Stimulated activated CD8-positive, alpha-beta memory T cell treated with anti-CD3 and anti-CD28 coated beads, Interleukin-4, amount 100 ng/mL, for 1 hour (primary cell): ENCODE measurements around the gene FSTL4.

ENCODE experiments used
- DNase-seq, 2 donors: peaks; one replicate each; pipeline ENCODE4 v3.0.0-alpha.2; 2020; ENCODE audit warnings: low read depth in 2 of 2, low spot score in 1 of 2

Gene FSTL4

DNA sequence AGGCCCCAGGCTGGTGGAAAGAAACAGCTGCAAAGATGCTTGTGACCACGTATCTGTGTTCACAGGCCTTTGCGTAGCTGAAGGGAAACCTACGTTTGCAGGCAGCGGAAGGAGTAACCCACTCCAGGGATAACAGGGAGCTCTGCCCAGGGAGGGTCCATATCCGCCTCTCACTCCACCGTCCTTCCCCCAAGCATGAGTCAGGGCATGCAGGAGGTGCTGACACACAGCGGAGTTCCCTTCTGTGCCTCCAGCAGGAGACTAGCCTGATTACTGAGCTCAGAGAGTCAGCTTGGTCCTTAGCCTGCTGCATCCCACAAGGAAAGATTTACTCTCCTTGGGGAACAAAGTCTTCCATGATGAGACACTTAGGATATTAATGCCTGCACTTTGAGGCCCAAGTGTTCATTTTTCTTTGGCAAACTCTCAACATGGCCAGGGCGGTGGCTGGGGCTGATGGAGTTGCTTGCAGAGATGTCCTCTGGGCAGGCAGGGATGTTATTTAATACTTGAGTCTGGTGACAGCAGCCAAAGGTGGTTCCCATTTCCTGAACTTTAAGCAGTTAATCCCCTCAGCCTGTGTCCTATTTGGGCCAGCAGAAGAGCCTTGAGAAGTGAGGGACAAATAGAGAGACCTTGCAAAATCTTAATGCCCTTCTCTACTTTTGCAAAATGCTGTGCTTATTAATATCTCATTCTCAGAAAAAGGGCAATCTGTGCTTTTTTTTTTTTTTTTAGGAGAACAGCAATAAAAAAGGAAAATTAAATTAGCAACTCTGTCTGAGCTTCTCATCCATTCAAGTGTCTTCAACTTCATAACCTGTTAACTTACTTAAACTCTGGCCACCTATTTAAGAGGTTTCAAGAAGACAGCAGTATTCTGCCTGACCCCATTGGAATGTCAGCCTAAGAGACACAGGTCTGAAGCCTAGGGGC, 338.4 kb downstream of the FSTL4 start:
- no peak for DNase-seq

DNA sequence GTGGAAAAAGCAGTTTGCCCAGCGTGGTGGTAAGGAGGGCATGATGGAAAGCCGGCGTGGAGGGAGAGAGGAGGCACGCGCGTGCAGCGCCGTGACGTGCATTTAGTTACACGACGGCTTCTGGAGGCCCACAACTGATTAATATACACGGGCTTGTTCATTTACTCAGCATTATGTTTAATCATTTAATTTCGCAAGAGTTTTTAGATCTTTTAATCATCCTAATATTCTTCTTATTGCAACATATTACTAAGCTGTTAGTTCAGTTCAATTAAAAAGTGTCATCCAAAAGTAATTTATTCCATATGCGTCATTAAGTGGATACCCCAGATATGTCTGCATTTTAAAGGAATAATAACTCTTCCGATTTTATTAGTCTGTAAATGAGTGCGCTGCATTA, 340.0 kb downstream of the FSTL4 start:
- DNase-seq: no peak

DNA sequence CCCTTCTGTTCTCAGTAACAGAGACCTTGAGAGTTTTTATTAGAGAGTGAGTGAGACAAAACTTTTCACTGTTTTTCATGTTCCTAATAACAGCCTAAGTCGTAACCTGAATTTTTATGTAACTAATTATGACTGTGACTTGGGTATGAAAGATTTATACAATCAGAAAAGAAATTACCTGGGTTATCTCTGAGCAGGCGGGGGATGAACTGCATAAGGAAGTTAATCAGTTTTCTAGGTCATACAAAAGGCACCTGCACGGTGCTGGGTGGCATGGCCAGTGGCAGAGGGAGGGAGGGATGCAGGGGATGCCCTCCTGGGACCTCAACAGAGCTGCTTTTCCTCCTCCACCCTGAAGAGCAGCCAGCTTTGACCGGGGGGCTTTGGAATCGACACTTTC, 340.7 kb downstream of the FSTL4 start:
- no peak for DNase-seq

DNA sequence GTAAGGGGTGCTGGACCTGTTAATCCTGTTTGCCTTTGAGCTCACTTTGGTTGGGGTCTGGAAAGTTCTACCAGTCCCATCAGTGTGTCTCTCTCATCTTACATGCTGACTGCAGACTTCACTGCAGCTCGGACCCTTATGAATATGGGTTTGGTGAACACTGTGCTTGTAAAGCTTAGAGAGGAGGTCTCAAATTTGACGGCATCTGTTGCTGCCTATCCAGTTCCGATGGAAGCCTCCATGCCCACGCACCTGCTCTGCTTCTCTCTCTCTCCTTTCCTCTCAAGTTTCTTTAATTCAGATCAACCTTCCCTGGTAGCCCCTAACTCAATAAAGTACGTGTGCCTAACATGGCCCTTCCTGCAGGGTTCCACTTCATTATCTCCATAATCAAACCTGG, 342.6 kb downstream of the FSTL4 start:
- DNase-seq: no peak

DNA sequence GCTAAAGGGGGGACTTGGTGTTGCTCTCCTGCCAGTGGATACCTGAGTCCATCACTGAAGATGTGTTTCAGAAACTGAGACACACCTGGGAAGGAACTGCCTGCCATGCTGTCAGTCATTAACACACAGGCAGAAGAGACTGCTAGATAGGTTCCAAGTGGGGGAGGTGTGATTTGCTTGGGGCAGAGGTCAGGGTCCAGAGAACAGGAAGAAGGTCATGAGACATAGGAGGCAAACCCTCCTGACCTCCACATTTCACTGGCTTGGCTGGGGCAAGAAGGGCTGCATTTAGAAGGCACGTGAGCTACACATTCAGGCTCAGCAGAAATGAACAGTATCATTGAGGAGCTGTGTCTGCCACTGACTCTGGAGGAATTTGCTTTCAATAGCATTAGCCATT, 344.7 kb downstream of the FSTL4 start:
- DNase-seq: no peak

DNA sequence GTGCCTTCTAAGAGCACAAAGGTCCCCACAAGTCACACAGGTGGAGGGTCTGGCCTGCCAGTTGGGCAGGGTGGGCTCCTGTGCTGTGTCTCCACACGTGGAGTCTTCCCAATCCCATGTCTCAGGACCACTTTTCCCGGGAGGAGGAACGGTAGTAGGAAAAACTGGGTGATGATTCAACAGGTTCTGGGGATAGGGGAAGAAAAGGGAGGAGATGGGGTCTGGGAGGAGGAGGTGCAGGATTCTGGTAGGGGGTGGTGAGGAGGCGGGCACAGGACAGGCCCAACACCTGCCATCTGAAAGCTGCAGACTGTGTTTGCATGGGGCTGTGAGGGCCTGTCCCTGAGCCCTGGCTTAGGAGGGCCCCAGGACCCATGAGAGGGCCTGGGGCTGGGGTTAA, 345.4 kb downstream of the FSTL4 start:
- no peak for DNase-seq

DNA sequence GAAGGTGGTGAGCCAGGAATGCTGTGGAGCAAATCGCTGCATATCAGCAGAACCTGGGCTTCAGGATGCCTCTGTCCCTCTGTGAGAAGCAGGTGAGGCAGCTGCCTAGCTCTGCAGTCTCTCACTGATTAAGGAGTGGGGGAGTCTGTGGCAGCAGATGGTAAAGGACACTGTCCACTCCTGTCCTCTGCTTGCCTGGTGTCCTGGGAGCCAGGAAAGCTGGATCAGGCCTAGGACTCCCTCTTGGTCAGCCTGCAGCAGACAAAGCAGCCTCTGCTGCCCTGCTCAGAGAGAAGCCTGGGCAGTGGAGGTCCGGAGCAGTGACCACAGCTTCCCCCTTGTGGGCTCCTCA, 345.8 kb downstream of the FSTL4 start:
- no peak for DNase-seq

DNA sequence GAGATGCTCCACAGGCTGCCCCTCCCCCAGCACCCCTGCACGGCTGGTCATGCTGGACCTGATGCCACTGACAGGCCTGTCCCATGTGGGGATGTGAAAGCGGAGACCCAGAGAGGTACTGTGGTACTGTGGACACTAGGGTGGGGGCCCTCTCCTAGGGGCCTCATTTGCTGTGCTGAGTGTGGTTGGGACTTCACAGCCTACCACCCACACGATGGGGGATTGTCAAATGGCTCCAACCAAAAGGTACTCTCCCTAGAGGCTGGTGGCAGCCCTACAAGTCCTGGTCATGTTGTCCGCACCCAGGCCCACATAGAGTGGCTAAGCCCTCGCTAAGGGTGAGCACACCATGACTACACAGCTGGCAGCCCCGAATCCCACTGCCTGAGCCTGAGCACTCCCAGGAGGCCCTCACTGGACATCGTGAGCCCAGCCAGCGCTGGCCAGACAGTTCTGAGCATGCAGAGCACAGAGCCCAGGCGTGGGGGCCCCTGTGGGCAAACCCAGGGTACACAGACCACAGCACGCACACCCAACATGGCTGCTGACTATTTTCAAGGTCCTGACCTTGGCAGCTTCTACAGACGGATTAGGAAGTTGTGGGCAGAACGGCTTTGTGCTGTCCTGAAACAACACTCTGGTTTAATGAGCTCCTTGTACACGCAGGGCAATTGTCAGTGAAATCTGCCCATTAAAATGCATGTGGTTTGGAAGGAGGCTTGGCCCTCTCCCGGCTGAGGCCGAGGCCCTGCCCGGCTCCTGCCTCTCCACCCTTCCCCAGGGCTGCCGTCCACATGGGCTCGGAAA, 346.4 kb downstream of the FSTL4 start:
- no peak for DNase-seq

DNA sequence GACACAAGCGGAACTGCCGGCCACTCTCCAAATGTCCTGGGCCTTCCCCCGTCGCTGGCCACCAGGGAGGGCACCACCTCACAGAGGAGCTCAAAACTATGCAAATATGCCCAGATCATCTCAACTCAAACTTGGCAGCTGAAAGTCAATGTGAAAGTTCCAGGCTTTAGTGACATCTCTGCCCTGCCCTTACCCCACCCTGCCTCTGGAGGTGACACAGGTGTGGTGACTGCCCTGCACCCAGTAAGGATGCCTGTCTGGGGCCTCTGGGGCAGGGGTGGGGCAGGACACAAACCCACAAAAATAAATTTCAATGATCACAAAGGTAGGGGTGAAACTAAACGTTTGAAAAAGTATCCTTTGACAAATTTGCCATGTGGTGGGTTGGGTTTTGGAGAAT, 347.1 kb downstream of the FSTL4 start:
- no peak for DNase-seq

DNA sequence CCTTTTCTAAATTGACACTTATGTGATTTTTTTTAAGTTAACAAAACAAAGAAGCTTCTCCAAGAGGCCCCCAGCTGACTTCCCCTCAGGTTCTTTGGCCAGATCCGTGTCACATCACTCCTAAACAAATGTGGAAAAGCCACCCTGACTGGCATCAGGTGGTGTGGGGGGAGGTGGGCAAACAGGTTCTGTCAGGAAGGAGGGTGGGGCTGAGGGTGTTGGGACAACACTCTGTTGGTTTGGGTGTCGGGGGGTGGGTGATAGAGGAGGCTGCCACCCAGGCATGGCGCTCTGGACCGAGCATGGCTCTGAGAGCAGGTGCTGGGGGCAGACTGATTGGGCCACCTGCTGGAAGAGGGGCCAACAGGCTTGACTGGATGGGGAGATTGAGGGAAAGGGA, 349.7 kb downstream of the FSTL4 start:
- DNase-seq: no peak

DNA sequence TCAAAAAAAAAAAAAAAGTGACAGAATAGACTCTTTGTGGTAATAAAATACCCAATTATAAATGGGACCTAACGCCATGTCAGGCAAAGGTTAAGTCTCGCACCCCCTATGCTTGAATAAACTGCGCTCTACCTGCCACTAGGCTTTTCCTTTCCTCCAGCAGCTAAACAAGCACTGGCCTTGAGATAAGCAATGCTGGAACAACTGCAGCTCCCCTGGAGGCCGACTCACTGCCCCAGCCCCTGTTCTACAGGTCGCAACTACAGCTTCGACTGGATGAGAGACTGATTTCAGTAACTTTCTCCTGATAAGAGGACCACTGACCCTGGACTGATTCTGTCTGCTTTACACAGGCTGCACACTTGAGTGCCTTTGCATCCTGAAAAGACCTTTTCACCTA, 350.3 kb downstream of the FSTL4 start:
- no peak for DNase-seq

DNA sequence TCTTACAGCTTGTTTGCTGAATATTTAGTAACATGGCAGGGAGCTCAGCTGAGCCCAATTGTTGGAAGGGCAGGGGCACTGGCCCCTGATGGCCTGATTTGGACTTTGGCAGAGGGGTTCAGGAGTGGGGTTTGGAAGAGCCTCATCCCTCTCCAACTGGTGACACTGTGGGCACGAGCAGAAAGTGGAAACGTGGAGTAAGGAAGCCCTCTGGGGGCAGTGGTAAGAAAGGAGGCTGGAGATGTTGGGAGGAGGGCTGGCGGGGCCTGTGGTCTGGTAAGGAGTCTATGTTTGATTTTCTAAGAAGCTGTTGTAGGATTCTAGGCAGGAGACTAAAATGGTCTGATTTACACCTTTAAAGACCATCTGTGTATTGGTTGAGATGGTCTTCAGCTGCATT, 351.6 kb downstream of the FSTL4 start:
- DNase-seq: no peak

DNA sequence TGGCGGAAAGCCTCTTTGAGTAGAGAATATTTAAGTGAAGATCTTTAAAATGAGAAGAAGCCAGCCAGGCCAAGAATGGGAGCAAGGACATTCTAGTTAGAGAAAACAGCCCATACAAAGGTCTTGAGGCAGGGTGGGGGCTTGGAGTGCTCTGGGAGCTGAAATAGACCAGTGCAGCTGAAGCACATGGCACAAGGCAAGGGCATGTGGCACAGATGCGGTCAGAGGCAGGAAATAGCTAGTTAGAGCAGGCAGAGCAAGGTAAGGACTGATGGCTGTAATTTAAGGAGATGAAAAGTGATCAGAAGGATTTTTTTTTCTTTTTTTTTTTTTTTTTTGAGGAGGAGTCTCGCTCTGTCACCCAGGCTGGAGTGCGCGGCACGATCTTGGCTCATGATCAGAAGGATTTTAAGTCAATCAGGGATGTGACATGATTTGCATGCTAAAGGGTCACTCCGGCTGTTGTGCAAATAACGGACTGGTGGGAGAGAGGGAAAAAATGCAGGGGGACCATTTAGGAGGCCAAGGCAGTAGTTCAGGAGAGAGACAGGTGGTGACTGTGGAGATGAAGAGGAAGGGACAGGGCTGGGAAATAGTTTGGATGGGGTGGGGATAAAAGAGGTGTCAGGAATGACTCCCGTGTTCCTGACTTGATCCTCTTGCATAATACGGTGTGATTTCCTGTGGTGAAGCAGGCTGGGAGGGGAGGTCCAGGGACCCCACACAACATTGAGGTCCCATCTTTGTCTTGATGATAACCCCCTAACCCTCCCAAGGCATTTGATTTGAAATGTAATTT, 352.9 kb downstream of the FSTL4 start:
- DNase-seq: no peak

DNA sequence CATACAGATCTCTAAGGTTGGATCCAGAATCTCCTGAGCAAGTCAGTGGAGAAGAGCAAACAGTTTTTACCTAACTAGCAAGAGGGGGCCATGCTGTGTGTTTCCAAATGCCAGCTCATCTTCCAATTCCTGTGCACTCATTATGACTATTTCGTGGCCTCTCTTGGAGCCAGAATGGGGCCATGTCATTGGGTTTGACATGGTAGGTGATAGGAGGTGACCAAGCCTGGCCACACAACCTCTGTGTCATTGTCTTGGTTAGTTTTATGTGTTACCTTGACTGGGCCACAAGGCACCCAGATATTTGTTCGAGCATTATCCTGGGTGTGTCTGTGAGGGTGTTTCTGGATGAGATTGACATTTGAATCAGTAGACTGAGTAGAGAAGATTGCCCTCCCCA, 354.4 kb downstream of the FSTL4 start:
- no peak for DNase-seq

DNA sequence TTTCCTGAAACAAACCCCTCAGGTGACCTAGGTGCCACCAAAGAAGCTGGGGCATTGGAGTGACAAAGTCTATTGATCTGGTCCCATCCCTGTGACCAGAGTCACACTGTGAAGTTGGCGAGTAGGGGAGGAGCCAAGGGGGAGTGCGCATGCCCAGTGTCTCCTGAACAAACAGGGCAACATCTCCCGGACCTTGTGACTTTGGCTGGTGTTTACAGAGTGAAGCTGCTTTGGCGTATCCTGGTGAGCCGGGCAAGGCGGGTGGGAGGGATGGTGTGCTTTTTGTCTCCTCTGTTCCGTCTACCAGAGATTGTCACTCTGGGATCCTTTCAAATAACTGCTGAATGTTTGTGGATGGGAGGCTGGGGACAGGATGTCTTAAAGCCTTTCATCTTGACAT, 356.1 kb downstream of the FSTL4 start:
- no peak for DNase-seq

DNA sequence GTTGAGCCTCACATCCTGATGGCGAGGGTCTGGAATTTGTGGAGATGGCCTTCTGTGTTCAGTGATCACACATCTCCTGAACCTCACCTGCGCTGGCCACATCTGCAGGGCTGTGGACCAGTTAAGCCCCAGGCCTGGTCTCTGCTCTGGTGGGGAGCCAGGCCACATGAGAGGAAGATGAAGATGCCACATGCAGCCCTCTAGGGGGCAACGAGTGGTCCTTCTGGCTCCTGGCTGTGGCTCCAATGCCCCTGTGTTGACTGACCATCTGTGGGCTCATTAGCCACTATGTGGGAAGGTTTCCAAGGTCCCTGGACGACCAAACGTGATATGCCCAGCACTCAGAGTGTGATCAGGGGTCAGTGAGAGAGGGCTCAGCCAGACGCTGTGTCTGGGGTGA, 357.5 kb downstream of the FSTL4 start:
- no peak for DNase-seq

DNA sequence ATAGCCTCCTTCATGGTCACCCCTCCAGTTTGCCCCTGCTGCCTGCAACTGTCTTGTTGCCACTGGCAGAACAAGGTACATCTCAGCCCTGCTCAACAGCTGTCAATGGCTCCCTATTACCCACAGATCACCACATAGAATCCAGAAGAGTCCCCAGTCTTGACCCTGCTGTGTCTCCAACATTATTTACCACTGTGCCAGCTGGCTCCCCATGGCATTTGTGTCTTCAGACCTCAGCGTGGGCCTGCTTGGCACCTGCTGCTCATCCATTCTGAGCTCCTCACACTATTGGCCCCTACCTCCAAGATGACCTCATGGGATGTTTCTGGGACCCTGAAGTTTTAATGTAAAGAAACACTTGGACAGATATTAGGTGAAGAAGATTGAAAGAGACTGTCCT, 358.7 kb downstream of the FSTL4 start:
- no peak for DNase-seq

DNA sequence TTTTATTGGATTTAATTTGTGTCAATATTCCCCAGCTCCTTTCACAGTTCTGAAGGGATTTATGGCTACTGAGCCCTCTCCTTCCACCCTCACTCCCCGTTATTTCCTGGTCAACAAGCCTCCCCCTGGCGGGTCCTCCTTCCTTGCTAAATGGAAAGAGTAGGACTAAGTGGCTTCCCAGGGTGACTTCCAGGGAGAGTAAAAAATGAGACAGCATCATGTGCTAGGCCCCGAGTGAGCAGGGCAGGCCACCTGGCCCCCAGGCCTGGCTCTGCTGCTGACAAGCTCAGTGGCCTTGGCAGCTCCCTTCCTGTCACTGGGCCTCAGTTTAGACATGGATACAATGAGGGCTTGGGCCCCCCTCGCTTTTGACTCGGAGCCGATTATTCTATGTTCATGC, 359.3 kb downstream of the FSTL4 start:
- no peak for DNase-seq

DNA sequence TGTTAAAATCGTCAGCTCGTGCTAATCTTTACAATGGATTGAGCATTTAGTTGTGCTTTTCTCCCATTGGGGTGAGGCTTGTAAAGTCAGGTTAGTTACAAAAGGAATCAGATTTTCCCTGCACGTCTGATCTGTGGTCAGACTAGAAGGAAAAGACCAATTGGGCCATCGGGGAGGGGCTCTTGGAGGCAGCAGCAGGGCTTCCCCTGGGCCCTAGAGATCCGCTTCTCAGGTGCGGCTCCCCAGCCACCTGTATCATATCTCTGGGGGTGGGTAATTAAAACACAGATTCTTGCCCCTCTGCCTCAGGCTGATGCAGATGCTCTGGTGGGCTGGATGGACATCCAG, 360.2 kb downstream of the FSTL4 start:
- no peak for DNase-seq

DNA sequence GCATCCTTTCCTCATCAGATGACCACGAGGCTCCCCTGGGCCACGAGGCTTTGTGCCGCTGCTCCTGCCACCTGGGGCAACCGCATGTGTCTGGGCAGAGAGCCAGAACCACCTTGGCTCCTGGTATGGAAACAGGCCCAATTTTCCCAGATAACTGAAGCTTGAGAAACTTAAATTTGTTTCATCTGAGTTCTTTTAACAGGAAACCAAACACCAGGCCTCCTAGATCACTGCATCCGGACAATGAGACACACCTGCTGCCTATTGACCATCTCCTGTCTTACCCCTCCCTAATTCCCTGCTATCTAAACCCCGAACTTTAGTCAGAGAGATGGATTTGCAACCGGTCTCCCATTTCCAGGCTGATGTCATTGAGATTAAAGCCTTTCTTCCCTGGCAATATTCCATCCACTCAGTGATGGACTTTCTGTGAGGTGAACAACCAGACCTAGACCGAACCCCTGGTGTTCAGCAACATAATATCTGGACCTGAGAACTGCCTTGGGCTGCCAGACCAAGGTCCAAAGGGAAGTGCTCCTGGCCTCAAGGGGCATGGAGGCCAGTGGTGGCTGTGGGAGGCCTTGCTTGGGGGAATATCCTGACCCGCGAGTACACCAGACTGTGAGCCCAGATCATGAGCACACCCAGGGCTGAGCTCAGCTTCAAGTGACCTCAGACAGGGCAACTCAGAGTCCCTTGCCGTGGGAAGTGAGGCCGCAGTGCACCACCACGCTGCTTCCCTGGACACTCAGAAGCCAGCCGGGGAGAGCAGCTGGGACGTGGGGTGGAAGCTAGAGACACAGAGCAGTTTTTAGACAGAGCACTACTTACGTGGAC, 360.8 kb downstream of the FSTL4 start:
- no peak for DNase-seq

DNA sequence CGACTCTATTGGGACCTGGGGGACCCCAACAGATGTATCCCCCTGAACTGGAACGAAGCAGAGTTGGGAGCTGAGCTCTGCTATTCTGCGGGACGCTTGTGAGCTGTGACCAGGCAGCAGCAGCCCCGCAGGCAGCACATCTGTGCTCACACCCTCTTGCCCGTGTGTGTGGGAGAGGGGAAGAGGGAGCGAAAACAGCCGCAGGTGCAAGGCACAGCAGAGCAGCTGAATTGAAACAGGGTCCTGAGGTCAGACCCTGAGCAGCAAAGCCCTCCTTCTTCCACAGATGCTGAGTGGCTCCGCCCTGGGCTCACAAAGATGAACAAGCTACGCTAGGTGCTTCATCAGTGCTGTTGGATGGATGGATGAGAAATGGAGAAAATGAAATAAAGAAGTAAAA, 361.8 kb downstream of the FSTL4 start:
- DNase-seq: no peak
